HS-5 (cell line): ENCODE data around the gene ZNF609.
"Not testable (repeated sequence)": the region's sequence is repeated elsewhere in the genome, so short reads cannot be mapped to it uniquely, and the experiment has no call there.

Experiments
- DNase-seq: peaks from one replicate; pipeline ENCODE4 v3.0.0-alpha.2; 2012; ENCODE audit warnings: low read depth

Gene ZNF609

DNA sequence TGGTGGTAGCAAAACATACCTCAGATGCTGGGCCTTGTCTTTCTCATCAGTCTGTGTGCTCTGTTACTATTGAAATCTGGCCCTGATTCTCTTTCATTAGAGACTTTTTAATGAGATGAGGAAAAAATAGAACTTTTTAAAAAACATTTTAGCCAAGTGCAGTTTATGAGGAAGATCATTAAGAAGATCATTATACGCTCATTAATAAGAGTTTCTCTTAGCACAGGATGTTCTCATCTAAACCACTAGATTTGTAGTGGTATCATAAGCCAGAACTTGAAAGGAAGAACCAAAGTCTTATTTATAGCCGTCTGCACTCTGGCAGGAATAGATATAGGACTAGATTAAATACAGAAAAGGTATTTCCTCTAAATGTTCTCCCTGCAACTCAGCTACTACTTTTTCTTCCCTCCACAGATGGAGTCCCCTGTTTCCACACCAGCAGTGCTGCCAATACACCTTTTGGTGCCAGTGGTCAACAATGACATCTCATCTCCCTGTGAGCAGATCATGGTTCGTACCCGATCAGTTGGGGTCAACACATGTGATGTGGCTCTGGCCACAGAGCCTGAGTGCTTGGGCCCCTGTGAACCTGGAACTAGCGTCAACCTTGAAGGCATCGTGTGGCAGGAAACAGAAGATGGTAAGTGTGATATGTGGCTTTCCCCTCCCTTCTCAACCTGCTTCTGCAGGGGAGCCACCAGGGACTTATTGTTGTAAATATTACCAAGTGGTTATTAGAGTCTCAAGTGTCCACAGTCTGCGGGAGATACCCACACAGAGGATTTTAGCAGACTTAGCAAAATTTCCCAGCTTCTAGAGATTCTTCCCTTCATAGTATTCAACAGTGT lies 162.3 kb downstream of the ZNF609 start:
- no peak for DNase-seq

DNA sequence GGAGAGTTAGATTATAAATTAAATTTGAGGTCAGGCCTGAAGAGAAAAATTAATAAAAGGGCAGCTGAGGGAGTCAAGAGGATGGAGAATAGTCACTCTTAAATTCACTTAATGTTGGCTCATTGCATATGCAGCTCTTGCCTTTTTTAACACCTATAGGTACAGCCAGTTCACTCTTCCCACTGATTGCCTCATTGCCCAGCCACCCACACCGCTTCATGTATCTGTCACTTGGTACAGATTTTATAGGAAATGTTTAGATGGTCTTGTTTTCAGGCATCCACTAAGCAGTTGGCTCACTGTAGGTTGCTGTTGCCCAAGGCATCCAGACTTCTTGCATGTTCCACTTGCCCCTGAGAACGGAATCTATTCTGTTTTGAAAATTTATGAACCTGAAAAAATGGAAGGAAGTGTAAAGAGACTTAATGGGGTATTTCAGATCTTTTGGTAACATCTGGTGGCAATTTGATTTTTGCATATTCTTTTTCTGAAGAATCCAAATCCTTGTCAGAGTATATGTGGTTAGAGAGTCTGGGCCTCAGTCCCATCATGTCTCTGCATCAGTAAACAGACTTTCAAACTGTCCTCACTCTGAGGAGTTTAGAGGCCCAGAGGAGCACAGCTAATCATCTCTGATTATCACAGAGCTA lies 163.1 kb downstream of the ZNF609 start:
- DNase-seq: no peak

DNA sequence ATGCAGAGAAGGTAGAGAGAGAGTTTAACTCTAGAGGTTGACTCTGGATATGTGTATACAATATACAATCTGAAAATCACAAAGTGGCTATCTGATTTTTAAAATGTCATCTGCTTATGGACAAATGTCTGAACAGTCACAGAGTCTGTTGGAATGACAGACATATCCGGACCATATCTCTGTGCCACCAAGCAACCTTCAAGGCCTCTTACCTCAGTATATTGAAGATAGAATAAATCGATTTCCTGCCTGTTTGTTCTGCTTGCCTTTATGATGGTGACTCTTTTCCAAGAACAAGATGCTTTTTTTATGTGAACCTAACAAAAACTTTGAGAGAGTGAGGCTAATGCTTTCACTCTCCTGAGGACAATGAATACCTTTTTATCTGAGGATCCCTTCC lies 163.9 kb downstream of the ZNF609 start:
- DNase-seq: no peak

DNA sequence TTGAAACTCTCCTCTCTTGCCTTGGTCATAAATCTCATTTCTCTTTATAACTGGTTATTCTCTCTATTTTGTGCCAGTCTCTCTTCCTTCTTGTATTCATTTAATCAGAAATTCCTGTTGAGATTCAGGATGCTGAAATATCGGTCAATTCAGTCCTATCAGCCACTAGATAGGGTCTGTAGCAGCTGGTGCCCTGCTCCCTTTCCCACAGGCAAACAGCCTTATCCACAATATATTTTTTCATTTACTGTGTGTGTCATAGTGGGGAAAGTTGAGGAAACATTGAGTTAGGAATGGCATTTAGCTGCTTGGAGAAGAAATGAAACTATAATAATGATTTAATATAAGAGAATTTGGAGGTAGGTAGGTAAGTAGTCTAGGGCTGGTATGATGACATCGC lies 168.7 kb downstream of the ZNF609 start:
- no peak for DNase-seq

DNA sequence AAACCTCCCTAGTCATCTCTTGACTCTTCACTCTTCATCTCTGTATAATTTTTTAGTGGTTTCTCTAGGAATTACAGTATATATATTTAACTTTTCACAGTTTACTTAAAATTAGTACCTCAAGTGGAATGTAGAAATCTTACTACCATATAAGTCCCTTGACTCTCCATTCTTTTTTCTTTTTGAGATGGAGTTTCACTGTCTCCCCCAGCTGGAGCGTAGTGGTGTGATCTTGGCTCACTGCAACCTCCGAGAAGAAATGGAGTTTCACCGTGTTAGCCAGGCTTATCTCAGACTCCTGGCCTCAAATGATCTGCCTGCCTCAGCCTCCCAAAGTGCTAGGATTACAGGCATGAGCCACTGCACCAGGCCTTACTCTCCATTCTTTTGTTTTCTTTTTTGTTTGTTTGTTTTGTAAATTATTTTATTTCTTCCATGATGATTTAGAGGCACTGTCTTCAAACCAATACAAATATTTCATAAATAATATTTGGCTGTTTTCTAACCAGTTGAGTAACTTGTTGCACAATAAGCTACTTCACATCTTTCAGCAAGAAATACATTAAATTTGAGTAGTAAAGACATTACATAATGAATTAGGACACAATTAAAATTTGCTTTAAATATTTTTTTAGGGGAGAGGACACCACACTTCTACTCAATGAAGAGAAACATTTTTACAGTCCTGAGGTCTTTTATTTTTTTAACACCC lies 170.2 kb downstream of the ZNF609 start:
- no peak for DNase-seq

DNA sequence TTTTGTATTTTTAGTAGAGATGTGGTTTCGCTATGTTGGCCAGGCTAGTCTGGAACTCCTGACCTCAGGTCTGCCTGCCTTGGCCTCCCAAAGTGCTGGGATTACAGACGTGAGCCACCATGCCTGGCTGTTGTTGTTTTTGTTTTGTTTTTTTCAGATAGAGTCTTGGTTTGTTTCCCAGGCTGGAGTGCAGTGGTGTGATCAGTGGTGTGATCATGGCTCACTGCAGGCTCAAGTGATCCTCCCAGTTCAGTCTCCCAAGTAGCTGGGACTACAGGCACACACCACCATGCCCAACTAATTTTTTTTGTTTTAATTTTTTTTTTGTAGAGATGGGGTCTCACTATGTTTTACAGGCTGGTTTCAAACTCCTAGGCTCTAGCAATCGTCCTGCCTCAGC lies 172.3 kb downstream of the ZNF609 start:
- not testable (repeated sequence) for DNase-seq

DNA sequence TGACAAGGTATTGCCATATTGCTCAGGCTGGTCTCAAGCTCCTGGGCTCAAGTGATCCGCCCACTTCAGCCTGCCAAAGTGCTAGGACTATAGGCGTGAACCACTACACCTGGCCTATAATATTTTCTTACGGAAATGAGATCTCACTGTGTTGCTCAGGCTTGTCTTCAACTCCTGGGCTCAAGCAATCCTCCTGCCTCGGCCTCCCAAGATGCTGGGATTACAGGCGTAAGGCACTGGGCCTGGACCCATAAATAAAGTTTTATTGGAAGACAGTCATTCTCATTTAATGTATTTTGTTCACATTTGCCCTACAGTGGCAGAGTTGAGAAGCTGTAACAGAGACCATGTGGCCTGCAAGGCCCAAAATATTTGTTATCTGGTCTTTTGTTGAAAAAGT lies 173.0 kb downstream of the ZNF609 start:
- DNase-seq: no peak

DNA sequence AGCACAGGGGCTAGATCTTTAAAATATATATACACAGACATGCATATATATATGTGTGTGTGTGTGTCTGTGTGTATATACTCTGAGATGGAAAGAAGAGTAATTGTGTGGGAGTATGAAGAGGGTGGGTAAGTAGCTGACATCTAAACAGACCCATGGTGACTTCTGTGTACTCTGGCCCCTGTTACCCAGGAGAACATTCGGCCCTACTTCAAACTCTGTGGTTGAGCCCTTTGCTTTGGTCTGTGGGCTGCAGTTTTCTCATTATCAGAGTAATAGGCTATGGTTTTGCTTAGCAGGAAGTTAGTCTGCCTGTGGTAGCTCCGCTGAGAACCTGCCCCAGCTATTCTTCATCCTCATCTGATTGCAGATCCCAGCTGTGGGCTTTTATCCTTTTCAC lies 173.6 kb downstream of the ZNF609 start:
- DNase-seq: no peak

DNA sequence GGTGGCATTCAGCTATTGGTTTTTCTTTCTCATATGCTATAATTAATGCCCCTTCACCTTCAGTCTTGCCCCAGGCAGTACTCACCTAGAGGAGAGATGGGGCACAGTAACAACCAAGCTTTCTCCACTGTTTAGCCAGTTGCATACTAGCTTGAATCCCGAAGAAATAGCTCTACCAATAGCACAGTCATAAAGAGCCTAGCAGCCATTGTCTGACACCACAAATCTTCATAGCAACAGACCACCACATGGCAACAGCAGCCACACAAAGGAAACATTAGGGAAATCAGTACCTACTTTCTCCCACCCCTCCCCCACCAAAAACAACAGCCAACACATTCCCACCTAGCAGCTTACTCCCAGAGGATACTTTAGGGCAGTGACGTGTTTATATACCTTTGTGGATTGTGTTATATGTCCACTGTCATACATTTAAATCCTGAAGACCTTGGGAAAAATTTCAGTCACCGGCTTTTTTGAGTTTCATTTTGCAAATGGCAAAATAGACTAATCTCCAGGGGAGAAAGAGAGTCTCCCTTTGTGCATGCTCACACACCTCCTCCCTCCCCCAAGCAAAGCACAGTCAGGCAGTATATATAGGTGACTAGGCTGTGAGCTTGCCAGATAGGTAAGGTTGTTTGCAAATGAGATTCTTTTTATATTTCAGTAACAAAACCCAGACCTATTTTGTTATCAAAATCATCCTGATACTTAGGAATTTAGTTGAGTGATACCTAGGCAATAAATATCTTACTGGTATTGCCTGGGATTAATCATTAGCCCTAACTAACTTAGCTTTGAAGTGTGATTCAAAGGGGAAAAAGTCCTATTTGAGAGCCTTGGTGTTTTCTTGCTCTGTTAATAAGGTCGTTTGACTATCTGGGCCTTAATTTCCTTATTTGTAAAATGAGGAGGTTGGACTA lies 174.5 kb downstream of the ZNF609 start:
- no peak for DNase-seq

DNA sequence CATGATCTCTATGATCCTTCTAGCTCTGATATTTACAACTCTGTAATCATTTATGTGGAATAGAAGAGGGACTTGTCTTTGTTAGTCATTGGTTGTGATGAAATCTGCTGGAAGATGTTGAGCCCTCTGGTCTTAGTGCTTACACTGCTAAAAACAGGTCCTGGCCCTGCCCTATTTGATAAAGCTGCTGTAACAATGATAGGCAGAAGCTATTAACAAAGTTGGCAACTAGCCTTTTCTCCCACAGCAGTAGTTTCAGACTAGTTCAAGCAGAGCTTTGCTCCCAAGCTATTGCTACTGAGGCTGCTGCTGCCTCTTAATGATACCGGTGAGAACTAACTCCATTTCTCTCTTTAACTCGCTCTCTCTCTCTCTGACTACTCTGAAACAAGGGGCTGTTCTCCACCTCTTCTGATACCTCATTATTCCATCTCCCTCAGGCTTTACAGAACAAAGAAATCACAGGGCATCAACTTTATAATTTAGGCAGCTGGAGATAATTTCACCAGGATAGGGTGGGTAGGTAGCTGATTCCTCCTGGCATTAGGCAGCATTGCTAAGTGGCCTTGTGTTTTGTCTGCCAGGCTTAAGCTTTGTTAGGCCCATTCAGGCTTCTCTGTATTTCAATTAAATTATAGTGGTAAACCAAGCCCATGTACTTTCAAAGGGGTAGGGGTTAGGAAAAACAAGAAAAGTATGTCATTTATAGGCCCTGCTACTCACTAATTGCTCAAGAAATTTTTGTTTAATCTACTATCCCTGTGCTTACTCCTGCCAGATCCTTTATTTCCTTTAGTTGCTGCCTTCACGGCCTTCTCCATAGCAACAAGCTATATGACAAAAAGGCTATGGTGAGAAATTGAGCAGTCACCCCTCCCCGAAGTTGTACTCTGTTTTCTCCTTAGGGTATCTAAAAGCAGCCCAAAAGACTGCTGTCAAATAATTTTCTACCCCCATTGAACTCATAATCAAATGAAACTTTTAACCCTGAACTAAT lies 175.4 kb downstream of the ZNF609 start:
- DNase-seq: no peak

DNA sequence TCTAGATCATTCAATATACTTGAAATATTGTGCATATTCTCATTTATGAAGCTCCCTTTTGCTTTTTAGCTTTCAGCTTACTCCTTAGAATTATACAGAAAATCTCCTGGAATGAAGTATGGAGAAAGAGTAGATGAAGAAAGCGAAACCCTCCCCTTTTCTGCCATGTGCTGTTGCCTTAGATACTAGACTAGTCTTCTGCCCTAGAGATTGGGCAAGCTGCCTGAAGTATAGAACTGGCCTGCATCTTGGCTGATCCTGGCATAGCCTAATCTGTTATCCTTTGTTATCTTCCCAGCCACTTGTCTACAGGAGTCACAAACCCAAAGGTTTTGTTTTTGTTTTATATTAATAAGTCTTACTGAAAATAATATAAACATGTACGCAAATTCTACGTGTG lies 176.2 kb downstream of the ZNF609 start:
- DNase-seq: no peak

DNA sequence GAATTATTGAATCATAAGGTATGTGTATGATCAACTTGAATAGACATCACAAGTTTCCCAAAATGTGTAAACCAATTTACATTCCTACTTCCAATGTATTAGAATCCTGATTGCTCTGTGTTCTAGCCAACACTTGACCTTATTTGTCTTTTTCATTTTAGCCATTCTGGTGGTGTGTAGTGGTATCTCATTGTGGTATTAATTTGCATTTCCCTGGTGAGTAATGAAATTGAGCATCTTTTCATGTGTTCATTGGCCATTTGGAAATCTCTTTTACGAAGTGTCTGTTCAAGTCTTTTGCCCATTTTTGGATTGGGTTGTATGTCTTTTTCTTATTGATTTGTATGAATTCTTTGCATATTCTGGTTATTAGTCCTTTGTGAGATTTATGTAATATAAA lies 177.0 kb downstream of the ZNF609 start:
- DNase-seq: no peak

DNA sequence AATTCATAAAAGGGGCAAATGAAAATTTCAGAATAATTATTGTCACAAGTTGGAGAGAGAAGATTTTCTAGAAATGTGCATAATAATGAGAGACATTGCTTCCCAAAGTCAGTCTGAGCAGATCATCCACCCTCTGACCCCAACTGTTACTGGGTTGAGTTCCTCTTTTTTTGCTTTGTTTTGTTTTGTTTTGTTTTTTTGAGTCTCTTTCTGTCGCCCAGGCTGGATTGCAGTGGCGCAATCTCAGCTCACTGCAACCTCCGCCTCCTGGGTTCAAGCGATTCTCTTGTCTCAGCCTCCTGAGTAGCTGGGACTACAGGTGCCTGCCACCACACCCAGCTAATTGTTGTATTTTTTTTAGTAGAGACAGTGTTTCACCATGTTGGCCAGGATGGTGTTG lies 179.4 kb downstream of the ZNF609 start:
- not testable (repeated sequence) for DNase-seq

DNA sequence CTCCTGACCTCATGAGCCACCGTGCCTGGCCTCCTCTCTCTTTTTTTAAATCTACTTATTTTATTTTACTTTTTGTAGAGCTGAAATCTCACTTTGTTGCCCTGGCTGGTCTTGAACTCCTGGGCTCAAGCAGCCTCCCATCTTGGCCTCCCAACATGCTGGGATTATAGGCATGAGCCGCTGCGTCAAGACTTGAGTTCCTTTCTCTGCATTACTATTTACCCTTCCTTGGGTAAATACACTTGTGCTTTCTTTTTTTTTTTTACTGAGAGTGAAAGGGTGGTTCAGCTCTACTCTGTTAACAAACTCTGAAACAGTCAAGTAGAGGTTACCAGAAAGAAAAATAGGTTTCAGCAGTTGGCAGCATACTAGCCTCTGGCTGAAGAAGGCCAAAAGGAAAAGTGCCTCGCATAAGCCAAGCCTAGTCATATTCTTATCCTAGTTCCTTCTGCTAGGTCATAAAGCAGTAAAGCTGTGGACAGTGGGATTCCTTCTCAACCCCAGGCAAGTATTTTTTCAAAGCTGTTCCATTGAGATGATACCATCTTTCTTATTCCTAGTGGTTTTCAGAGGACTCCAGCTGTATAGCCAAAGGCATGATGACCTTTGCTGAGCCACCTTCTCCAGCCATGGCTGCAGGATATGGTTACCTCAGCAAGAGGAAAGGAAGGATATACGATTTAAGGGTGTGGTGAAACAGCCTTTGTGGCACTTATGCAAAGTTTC lies 179.9 kb downstream of the ZNF609 start:
- DNase-seq: no peak

DNA sequence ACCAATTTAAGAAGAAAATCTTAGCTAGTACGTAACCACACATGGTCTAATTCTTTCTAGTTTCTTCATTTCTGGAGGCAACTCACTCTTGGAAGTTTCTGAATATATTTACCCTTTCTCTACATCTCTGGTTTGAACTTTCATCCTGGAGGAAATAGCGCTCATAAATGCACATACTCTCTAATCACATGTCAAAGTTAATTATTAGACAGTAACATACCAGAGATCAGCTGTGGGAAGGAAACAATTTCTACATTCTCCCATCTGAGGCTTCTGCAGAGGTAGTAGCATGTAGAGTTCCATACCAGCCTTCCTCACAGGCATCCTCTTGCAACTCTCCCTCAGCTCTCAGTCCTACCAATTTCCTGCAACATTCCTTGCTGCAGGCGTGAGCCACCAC lies 182.5 kb downstream of the ZNF609 start:
- DNase-seq: no peak

DNA sequence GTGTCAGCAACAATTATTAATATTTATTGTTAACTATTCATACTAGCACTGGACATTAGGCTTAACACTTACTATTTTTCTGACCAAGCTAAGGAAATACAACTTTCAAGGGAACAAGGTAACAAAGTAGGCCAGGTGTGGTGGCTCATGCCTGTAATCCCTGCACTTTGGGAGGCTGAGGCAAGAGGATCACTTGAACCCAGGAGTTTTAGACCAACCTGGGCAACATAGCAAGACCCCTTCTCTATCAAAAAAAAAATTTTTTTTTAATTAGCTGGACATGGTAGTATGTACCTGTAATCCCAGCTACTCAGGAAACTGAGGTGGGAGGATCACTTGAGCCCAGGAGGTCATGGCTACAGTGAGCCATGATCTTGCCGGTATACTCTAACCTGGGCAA lies 183.3 kb downstream of the ZNF609 start:
- no peak for DNase-seq

DNA sequence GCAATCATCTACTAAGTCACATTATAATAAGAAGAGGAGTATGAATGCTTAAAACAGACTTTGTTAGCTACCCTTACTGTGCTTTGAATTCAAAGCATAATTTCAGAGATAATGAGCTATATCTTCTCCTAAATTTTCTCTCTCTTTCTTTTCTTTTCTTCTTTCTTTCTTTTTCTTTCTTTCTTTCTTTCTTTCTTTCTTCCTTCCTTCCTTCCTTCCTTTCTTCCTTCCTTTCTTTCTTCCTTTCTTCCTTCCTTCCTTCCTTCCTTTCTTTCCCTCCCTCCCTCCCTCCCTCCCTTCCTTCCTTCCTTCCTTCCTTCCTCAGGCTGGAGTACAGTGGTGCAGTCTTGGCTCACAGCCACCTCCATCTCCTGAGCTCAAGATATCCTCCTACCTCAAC lies 184.4 kb downstream of the ZNF609 start:
- not testable (repeated sequence) for DNase-seq

DNA sequence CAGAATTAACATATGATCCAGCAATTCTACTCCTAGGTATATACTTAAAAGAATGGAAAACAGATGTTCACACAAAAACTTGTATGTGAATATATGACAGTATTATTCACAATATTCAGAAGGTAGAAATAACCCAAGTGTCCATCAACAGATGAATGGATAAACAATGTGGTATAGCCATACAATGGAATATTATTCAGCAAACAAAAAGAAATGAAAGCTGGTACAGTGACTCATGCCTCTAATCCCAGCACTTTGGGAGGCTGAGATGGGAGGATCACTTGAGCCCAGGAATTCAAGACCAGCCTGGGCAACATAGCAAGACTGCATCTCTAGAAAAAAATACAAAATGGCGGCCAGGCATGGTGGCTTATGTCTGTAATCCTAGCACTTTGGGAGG lies 185.6 kb downstream of the ZNF609 start:
- DNase-seq: no peak

DNA sequence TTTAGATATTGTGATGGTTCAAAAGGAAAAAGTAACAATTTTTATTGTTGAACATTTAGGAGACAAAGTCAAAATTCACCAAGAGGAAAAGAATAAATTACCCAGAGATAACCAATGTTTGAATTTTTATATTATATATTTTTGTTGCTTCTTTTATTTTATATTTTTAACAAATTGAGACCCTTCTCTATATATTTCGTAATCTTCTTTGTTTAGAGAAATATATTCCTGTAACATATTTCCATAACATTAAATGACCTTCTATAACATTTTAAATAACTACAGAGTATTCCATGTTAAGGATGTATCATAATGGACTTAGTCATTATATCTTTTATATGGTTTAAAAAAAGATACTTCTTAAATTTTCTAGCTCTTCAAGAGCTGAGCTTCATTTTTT lies 187.0 kb downstream of the ZNF609 start:
- DNase-seq: no peak

DNA sequence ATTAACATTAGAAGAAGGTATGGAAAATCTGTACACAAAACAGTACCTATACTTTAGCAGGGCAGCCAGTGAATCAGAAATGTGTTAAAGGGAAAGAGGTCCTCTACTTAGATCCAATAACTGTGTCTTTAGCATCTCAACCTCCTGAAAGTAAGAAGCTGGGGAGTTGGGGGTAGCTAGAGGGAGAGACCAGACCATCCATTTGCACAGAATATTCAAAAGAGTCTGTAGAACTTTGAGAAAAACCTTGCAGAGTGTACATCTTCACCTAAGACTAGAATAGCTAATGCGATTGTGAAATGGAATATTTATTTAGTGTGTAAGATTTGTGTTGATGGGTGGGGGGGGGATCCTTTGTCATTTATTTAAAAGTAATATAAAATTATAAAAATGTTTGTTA lies 190.2 kb downstream of the ZNF609 start:
- no peak for DNase-seq
